ENCODE data around the gene RPTOR. TPM values are rescaled to one million over a fixed set of nuclear protein-coding genes. Genes with fewer than 3 reads are reported as not detected.

The RPTOR gene
- total and polyA plus RNA-seq, 10 of the 15 experiments (the other 5 are each of a cell fraction or from before 2014, with no cell fraction given): 0.18 to 32.1 (median 7.8) TPM

- Histone ChIP-seq H3K4me1 (ENCODE audit: control insufficient read depth, insufficient read depth, low read length) (no peaks in the 10 kb centered on the region), H2AFZ (ENCODE audit: control insufficient read depth, low read depth, low read length) (no peak overlapping the region), H3K9ac (ENCODE audit: control insufficient read depth, insufficient read depth, low read length) (no peak overlapping the region), H3K36me3 (ENCODE audit: control insufficient read depth in 2 of 2, insufficient read depth in 2 of 2, low read length in 1 of 2) (no peaks in the 10 kb centered on the region), H3K4me3 (no peak overlapping the region), H3K79me2 (ENCODE audit: control insufficient read depth, insufficient read depth, low read length) (no peaks in the 10 kb centered on the region), H3K9me3 (replicated peaks; ENCODE audit: control insufficient read depth, insufficient read depth, low read length) (no peaks in the 10 kb centered on the region), H4K20me1 (ENCODE audit: control insufficient read depth, insufficient read depth) (no peaks in the 10 kb centered on the region), H3K27ac (ENCODE audit: control insufficient read depth, insufficient read depth) (no peak overlapping the region), H3K4me2 (ENCODE audit: control insufficient read depth, insufficient read depth) (no peak overlapping the region), H3K27me3 (replicated peaks in 1 of 2; ENCODE audit: control insufficient read depth in 2 of 2, insufficient read depth in 2 of 2, low read length in 1 of 2) (no peaks in the 10 kb centered on the region)
- in situ Hi-C loops (cut with MboI): no loop called here
- ATAC-seq: no peak
- DNase-seq (ENCODE audit: low read depth, low spot score): no peak
- ChIA-PET RAD21 (ENCODE audit: unreplicated experiment) (no interaction called here), SMC1A (ENCODE audit: uncharacterized antibody, unreplicated experiment) (no interaction called here), POLR2A (no interaction called here), CTCF (no interaction called here)
- 93% methylated on average over 26 of the region's 31 CpGs for WGBS (ENCODE audit: insufficient coverage, insufficient replicate concordance, low lambda C conversion rate, missing lambda C conversion rate)
- intact Hi-C loops (cut with micrococcal nuclease; ENCODE audit: unreplicated experiment): no loop called here
- BruUV-seq (replicated peaks): no TSS peak
- FAIRE-seq: no peak
- TF ChIP-seq HSF1 (IDR thresholded peaks at IDR 0.05; ENCODE audit: low read depth, low read length) (no peak), CHD4 (IDR thresholded peaks at IDR 0.05) (no peak), MYB (IDR thresholded peaks at IDR 0.05; ENCODE audit: borderline replicate concordance, low read depth, low read length) (no peak), ZZZ3 (IDR thresholded peaks at IDR 0.05; ENCODE audit: control insufficient read depth, insufficient read length, low read depth) (no peak), POLR2A (IDR thresholded peaks at IDR 0.05; ENCODE audit: low read depth, low read length) (no peak), ATF3 (IDR thresholded peaks at IDR 0.05; ENCODE audit: borderline replicate concordance, extremely low read depth, low read depth, low read length) (no peak), KLF5 (IDR thresholded peaks at IDR 0.05; ENCODE audit: partially characterized antibody) (no peak), GATAD2B (conservative IDR thresholded peaks at IDR 0.05; ENCODE audit: low read depth) (no peak), ZBTB33 (IDR thresholded peaks at IDR 0.05) (no peak), POU2F2 (IDR thresholded peaks at IDR 0.05; ENCODE audit: borderline replicate concordance, low read depth, low read length) (no peak), POLR2AphosphoS2 (IDR thresholded peaks at IDR 0.05; ENCODE audit: low read depth, low read length) (no peak), CREM (IDR thresholded peaks at IDR 0.05; ENCODE audit: low read depth) (no peak), PRDM15 (CRISPR knock-in tag; IDR thresholded peaks at IDR 0.05) (no peak), ZBED1 (IDR thresholded peaks at IDR 0.05; ENCODE audit: borderline replicate concordance) (no peak), BHLHE40 (IDR thresholded peaks at IDR 0.05; ENCODE audit: borderline replicate concordance in 1 of 2, low read depth in 2 of 2, low read length in 1 of 2) (no peak)
Observed at GRCh38 chr17:80960797-80961452, 416.3 kb downstream of the RPTOR start.
